HepG2 (cell line): ENCODE measurements around the gene CARD19. TPM values are rescaled to one million over a fixed set of nuclear protein-coding genes. Genes with fewer than 3 reads are reported as not detected.

ENCODE experiments used
- CCAR2 ChIP-seq: fragments of 200-400 bp; formaldehyde crosslinking; optimal IDR thresholded peaks from 2 replicates; pipeline ENCODE3; 2018; ENCODE audit warnings: low read depth, mild to moderate bottlenecking, low read length, moderate library complexity
- CEBPZ ChIP-seq: IDR thresholded peaks from 2 replicates; pipeline ENCODE4 v1.6.1; 2012; ENCODE audit warnings: low read length, improper control_type of control experiment
- CREBL2 ChIP-seq: sonication (generic); formaldehyde crosslinking; IDR thresholded peaks from 2 replicates; pipeline ENCODE4 v1.8.1; 2023; ENCODE audit warnings: missing genetic modification reagents, mild to moderate bottlenecking, borderline replicate concordance
- HINFP ChIP-seq: sonication (generic); formaldehyde crosslinking; IDR thresholded peaks from 2 replicates; pipeline ENCODE4 v1.4.0; 2020; ENCODE audit warnings: low read depth, mild to moderate bottlenecking, missing genetic modification reagents
- HMGXB4 ChIP-seq, 2 experiments: sonication (generic) in 1 of 2; formaldehyde crosslinking in 1 of 2; IDR thresholded peaks; 2 replicates each; pipeline versions ENCODE4 v1.4.0 to v1.6.1; 2018 to 2020; ENCODE audit warnings: missing genetic modification reagents in 2 of 2, borderline replicate concordance in 1 of 2, low read depth in 1 of 2, mild to moderate bottlenecking in 1 of 2, missing biosample characterization in 1 of 2
- MAFK ChIP-seq, 2 experiments: IDR thresholded peaks in 1 of 2; conservative IDR thresholded peaks in 1 of 2; 2 replicates each; pipeline ENCODE4 v1.6.1; 2011; ENCODE audit warnings: improper control_type of control experiment in 2 of 2, low read length in 2 of 2
- RXRB ChIP-seq: IDR thresholded peaks from 2 replicates; pipeline ENCODE4 v1.6.1; 2016; ENCODE audit warnings: borderline replicate concordance, missing genetic modification reagents, missing compliant biosample characterization
- SRSF1 ChIP-seq: fragments of 200-400 bp; formaldehyde crosslinking; optimal IDR thresholded peaks from 2 replicates; pipeline ENCODE3; 2017; ENCODE audit warnings: mild to moderate bottlenecking, low read depth, low read length, moderate library complexity
- TBP ChIP-seq: sonication (generic); formaldehyde crosslinking; IDR thresholded peaks from 2 replicates; pipeline ENCODE4 v1.5.0; 2020; ENCODE audit warnings: missing genetic modification reagents
- ZBTB10 ChIP-seq: sonication (generic); formaldehyde crosslinking; IDR thresholded peaks from 2 replicates; pipeline ENCODE4 v1.4.0; 2020; ENCODE audit warnings: missing genetic modification reagents, borderline replicate concordance
- ZBTB3 ChIP-seq: sonication (generic); formaldehyde crosslinking; IDR thresholded peaks from 2 replicates; pipeline ENCODE4 v1.4.0; 2020; ENCODE audit warnings: low read depth, mild to moderate bottlenecking, moderate library complexity, missing genetic modification reagents, borderline replicate concordance
- ZKSCAN1 ChIP-seq: fragments of 150-350 bp; IDR thresholded peaks from 2 replicates; pipeline ENCODE4 v1.6.1; 2014; ENCODE audit warnings: low read length
- ZNF10 ChIP-seq: sonication (generic); formaldehyde crosslinking; IDR thresholded peaks from 2 replicates; pipeline ENCODE4 v1.4.0; 2020; ENCODE audit warnings: mild to moderate bottlenecking, low read depth, missing genetic modification reagents, borderline replicate concordance
- ZNF160 ChIP-seq: sonication (generic); formaldehyde crosslinking; IDR thresholded peaks from 2 replicates; pipeline ENCODE4 v1.8.0; 2022; ENCODE audit warnings: mild to moderate bottlenecking, inconsistent platforms, missing genetic modification reagents
- ZNF414 ChIP-seq: sonication (generic); formaldehyde crosslinking; IDR thresholded peaks from 2 replicates; pipeline ENCODE4 v1.5.0; 2020; ENCODE audit warnings: missing genetic modification reagents
- ZNF7 ChIP-seq: IDR thresholded peaks from 2 replicates; pipeline ENCODE4 v1.6.1; 2016; ENCODE audit warnings: missing biosample characterization, missing genetic modification reagents
- polyA plus RNA-seq, 8 experiments: library from polyadenylated mRNA; depleted of rRNA in 3 of 8; stranded (reverse) in 7 of 8; unstranded in 1 of 8; fragments of >200 nt; fragmentation: Illumina TruSeq in 4 of 8; extraction: Trizol in 4 of 8; gene quantifications; 2 replicates each; pipeline versions ENCODE4 v1.2.1 to v1.2.3, GENCODE V29; 2011 to 2016; ENCODE audit warnings: low read depth in 4 of 8, missing spikeins in 1 of 8, mixed read lengths in 1 of 8; ENCODE audit not compliant: insufficient read depth in 1 of 8
- total RNA-seq, 5 experiments: library from RNA; depleted of rRNA; stranded (reverse); fragments of >200 nt; fragmentation: Illumina TruSeq; extraction: Trizol; gene quantifications; 2 replicates each; pipeline ENCODE4 v1.2.3, GENCODE V29; 2016; ENCODE audit warnings: low read depth in 1 of 5

CARD19 gene
- total and polyA plus RNA-seq, 2 of the 13 experiments (the other 11 are each of a cell fraction or from before 2014, with no cell fraction given) = 18.4 to 47.2 TPM

- TF ChIP-seq CEBPZ (no peak), ZNF10 (CRISPR knock-in tag) (no peak), TBP (no peak), ZBTB10 (CRISPR knock-in tag) (no peak), HMGXB4 (CRISPR knock-in tag; IDR thresholded peaks at IDR 0.05; ENCODE audit: borderline replicate concordance in 1 of 2, low read depth in 1 of 2) (peak in 1 of 2 experiments; percentile 23; a peak in 1 of 4 replicates), ZNF160 (CRISPR knock-in tag) (no peak), ZNF7 (CRISPR knock-in tag) (peak; percentile 76), HINFP (CRISPR knock-in tag) (no peak; the same call in 1 of the 2 replicates), MAFK (conservative IDR thresholded peaks at IDR 0.05 in 1 of 2, IDR thresholded peaks at IDR 0.05 in 1 of 2; ENCODE audit: low read length in 2 of 2) (no peak), ZNF414 (CRISPR knock-in tag) (no peak), CCAR2 (no peak), RXRB (CRISPR knock-in tag) (peak; percentile 67; the same call in 1 of the 2 replicates), CREBL2 (CRISPR knock-in tag) (no peak), ZBTB3 (CRISPR knock-in tag) (no peak), SRSF1 (no peak), ZKSCAN1 (no peak)
Observed at GRCh38 chr9:93061791-93062763, 33.9 kb upstream of the CARD19 start (continued).
